ENCODE results near the gene CCT6A.
A peak's percentile ranks its signal among the peaks of the same experiment; 100 is the strongest.
"Not testable (repeated sequence)": the region's sequence is repeated elsewhere in the genome, so short reads cannot be mapped to it uniquely, and the experiment has no call there.

Gene CCT6A

DNA sequence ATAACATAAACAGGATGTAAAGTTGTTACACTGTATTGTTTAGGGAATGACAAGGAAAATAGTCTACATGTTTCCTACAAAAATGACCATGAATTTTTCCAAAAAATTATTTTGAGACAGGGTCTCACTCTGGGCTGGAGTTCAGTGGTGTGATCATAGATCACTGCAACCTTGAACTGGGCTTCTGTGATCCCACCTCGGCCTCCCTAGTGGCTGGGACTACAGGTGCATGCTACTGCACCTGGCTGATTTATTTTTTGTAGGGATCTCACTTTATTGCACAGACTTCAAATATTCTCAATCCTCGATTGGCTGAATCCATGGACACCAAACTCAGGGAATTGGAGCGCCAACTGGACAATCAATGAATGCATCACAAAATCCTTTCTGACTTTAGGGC is 48.1 kb downstream of the CCT6A start:
- DNase-seq (ENCODE audit: low read depth) = no peak

DNA sequence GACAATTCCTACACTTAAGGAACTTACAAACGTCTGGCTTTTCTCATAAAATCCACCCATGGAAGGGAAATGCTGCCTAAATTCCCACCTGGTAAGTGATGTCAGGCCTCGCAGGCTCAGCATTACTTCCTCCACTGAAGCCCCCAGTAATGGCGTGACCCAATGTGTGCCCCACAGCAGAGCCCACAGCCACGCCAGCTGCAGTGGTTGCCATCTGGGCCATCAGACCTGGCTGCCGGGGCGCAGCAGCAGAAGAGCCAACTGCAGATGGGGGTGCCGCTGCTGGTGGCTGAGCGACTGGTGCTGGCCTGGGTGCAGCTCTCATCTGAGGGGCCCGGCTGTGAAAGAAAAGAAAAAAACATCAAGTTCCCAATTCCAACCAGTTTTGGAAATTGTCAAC is 52.6 kb downstream of the CCT6A start:
- DNase-seq (ENCODE audit: low read depth) = not testable (repeated sequence)

DNA sequence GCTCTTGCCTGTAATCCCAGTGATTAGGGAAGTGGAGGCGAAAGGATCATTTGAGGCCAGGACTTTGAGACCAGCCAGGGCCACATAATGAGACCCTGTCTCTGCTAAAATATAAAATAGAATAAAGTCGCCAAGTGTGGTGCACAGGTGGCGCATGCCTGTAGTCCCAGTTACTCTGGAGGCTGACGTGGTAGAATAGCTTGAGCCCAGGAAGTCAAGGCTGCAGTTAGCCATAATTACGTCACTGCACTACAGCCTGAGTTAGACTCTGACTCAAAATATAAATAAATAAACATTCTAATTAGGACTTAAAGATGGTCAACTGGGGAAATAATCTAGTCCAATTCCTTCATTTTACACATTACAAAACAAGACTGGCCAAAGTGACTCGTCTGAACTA is 53.9 kb downstream of the CCT6A start:
- DNase-seq (ENCODE audit: low read depth) = peak; percentile 89

DNA sequence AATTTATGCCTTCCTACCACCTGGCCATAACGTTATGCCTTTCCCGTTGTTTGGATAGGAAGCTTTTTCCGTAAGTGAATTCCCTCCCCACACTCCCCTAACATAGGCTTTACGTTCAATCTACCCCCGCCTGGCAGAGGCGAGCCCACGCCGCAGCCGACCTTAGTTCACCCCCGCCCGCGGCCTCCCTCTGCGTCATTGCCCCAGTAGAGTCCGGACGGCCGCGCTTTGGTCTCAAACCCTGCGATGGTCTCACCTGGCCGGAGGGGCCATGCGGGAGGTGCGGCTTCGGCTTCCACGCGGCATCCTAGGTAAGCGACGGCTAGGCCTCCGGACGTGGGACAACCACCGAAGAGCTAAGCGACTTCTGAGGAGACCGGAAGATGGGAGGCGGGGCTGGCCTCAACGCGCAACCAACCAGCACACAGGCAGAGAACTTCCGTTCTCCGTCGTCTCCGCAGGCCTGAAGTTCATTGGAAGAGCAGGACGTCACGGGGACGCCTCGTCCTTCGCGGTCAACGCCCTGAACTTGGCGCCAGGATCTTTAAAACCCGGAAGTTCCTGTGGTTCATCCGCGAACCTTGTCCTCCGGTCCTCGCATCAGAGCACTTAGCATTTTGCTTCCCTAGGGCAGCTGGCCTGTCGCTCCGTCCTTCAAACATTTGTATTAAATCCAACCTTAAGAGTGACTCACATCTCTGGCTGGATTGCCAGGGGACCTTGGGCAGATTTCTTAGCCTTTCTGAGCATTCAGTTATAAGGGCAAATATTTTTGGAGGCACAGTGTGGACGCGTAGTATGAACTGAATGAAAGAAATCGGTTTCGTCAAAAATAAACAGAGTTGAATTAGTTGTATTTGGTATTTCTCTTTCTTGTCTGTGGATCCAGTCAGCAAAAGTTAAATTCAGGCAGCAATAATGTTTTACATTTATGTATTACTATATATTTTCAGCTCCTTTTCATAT is 54.8 kb downstream of the CCT6A start, which contains the start of gene CHCHD2:
CHCHD2 (minus strand) TSS at position 369 of the 966 bp plus-strand sequence; CDS start at position 306, 63 bp downstream.
- peak; percentile 100 for DNase-seq (ENCODE audit: low read depth)

DNA sequence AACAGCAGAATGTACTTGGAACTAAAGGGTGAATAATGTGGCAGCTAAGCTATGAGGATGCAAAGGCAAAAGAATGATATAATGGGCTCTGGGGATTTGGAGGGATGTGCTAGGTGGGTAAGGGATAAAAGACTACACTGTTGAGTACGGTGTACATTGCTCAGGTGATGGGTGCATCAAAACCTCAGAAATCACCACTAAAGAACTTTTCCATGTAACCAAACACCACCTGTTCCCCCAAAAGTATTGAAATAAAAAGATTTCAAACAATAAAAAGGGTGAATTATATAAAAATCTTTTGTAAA is 56.3 kb downstream of the CCT6A start:
- no peak for DNase-seq (ENCODE audit: low read depth)

DNA sequence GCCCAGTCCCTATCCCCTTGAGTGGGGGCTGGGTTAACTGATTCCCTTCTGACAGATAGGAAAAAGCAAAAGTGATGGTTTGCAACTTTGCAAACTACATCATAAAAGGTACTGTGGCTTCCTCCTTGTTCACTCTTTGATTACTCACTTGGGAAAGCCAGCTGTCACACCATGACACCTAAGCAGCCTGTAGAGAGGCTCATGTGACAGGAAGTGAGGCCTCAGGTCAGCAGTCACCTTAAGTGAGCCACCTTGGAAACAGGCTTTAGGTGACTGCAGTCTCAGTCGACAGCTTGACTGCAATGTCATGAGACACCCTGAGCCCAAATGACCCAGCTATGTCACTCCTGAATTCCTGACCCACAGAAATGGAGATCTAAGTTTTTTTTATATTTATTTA is 59.0 kb downstream of the CCT6A start:
- DNase-seq (ENCODE audit: low read depth) = no peak

DNA sequence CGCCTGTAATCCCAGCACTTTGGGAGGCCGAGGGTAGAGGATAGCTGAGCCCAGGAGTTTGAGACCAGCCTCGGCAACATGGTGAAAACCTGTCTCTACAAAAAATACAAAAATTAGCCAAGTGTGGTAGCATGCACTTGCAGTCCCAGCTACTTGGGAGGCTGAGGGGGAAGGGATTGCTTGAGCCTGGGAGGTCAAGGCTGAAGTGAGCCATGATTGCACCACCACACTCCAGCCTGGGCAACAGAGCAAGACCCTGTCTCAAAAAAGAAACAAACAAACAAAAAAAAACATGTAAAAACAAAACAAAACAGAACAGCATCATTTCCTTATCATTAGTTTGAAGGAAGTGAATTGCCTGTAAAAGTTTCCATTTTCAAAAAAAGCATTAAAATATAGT is 60.7 kb downstream of the CCT6A start:
- DNase-seq (ENCODE audit: low read depth) = not testable (repeated sequence)

All from iris pigment epithelial cell (primary cell).